OCI-LY7 (cell line): Measurements from ENCODE around the gene MIA3. TPM values are rescaled to one million over a fixed set of nuclear protein-coding genes. Genes with fewer than 3 reads are reported as not detected.

Experiments
- BruUV-seq: library from RNA; stranded (reverse); fragments of 400-500 nt; replicated peaks from 2 replicates; lab custom pipeline; 2021; lab: Mats Ljungman, UMichigan
- CTCF ChIA-PET: fragments of 300-600 bp; sonication (Branson Sonifier 250); formaldehyde crosslinking; loops from one replicate; lab custom pipeline; 2022; ENCODE audit warnings: antibody characterized with exemption; ENCODE audit not compliant: unreplicated experiment; lab: Charles Lee
- POLR2A ChIA-PET: fragments of 300-600 bp; sonication (Branson Sonifier 250); formaldehyde crosslinking; loops from one replicate; lab custom pipeline; 2022; ENCODE audit warnings: antibody characterized with exemption; lab: Charles Lee
- DNase-seq: peaks from one replicate; pipeline ENCODE4 v3.0.0-alpha.2; 2015; ENCODE audit warnings: low spot score
- H2AFZ ChIP-seq: fragments of 200-600 bp; sonication (generic), shearing (Covaris generic); 2 replicates; pipeline ENCODE4 v1.6.1; 2014; ENCODE audit warnings: mild to moderate bottlenecking, antibody characterized with exemption, low read length, moderate library complexity
- H3K27ac ChIP-seq: fragments of 200-600 bp; sonication (generic); 2 replicates; pipeline ENCODE4 v1.5.1; 2014; ENCODE audit warnings: mixed run types, low read depth, mild to moderate bottlenecking, moderate library complexity, low read length, inconsistent platforms; ENCODE audit not compliant: poor library complexity, severe bottlenecking
- H3K36me3 ChIP-seq: fragments of 200-600 bp; sonication (generic); 2 replicates; pipeline ENCODE4 v1.6.1; 2014; ENCODE audit warnings: mild to moderate bottlenecking, antibody characterized with exemption, low read length, moderate library complexity, mixed read lengths; ENCODE audit not compliant: insufficient read depth
- H3K4me1 ChIP-seq: fragments of 200-600 bp; sonication (generic); 2 replicates; pipeline ENCODE4 v1.5.1; 2014; ENCODE audit warnings: mild to moderate bottlenecking, low read length; ENCODE audit not compliant: insufficient read depth, poor library complexity, severe bottlenecking
- H3K4me2 ChIP-seq: fragments of 200-600 bp; sonication (generic); 2 replicates; pipeline ENCODE4 v1.6.1; 2014; ENCODE audit warnings: mild to moderate bottlenecking, low read length
- H3K4me3 ChIP-seq: fragments of 200-600 bp; sonication (generic); 2 replicates; pipeline ENCODE4 v1.5.1; 2014; ENCODE audit warnings: mild to moderate bottlenecking, low read depth, low read length; ENCODE audit not compliant: poor library complexity, severe bottlenecking
- H3K79me2 ChIP-seq: fragments of 200-600 bp; sonication (generic); 2 replicates; pipeline ENCODE4 v1.6.1; 2016; ENCODE audit warnings: low read depth, mild to moderate bottlenecking, low read length, moderate library complexity, mixed read lengths; ENCODE audit not compliant: insufficient read depth
- H3K9me2 ChIP-seq: fragments of 200-600 bp; sonication (generic); 2 replicates; pipeline ENCODE4 v1.6.1; 2016; ENCODE audit warnings: mild to moderate bottlenecking, low read length, mixed read lengths; ENCODE audit not compliant: insufficient read depth
- H3K9me3 ChIP-seq: fragments of 200-600 bp; sonication (generic); 2 replicates; pipeline ENCODE4 v1.6.1; 2014; ENCODE audit warnings: mild to moderate bottlenecking, mixed run types, low read length, mixed read lengths
- H4K20me1 ChIP-seq: fragments of 200-600 bp; sonication (generic); 2 replicates; pipeline ENCODE4 v1.6.1; 2014; ENCODE audit warnings: mild to moderate bottlenecking, antibody characterized with exemption, low read length, moderate library complexity, mixed read lengths; ENCODE audit not compliant: insufficient read depth
- CTCF ChIP-seq: fragments of 200-600 bp; sonication (generic); conservative IDR thresholded peaks from 2 replicates; pipeline ENCODE4 v1.5.1; 2014; ENCODE audit warnings: mild to moderate bottlenecking, antibody characterized with exemption, low read length, moderate library complexity, mixed read lengths
- EZH2phosphoT487 ChIP-seq: fragments of 200-600 bp; sonication (generic); IDR thresholded peaks from 2 replicates; pipeline ENCODE4 v1.6.1; 2018; ENCODE audit warnings: low read depth, borderline replicate concordance, mild to moderate bottlenecking, mixed run types, antibody characterized with exemption, low read length, moderate library complexity, mixed read lengths
- intact Hi-C: fragments of 100-400 bp; cut with micrococcal nuclease; formaldehyde crosslinking; loops from one replicate; pipeline ENCODE4 v1.10.0; 2022; ENCODE audit not compliant: unreplicated experiment
- total RNA-seq, 2 experiments: library from RNA; depleted of rRNA in 1 of 2; stranded (reverse); fragments of >200 nt in 1 of 2; shearing (Covaris generic) in 1 of 2; gene quantifications; 2 replicates each; pipeline ENCODE4 v1.2.3, GENCODE V29; 2014 to 2022

The MIA3 gene
- total RNA-seq, 2 experiments from 2014 or later = 23.5 to 57.1 TPM

DNA sequence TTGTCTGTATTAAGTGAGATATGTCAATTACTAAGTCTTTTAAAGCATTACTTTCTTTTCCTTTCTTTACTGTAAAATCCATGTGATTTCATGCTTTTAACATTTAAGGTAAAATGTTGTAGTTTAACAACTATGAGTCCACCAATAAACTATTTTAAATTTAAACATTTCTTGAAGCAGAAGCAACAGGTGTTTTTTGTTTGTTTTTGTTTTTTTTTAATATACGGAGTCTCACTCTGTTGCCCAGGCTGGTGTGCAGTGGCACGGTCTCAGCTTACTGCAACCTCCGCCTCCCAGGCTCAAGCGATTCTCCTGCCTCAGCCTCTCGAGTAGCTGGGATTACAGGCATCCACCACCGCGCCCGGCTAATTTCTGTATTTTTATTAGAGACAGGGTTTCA is 78.8 kb downstream of the MIA3 start:
- H4K20me1 ChIP-seq = no peaks in the 10 kb centered on the region
- peaks cover 38% of the 10 kb centered on the region for H3K36me3 ChIP-seq
- H3K9me3 ChIP-seq = no peaks in the 10 kb centered on the region
- no peaks in the 10 kb centered on the region for H3K9me2 ChIP-seq
- H3K79me2 ChIP-seq = no peaks in the 10 kb centered on the region; the same call in 1 of the 2 replicates
- no peak overlapping the region for H3K4me3 ChIP-seq
- BruUV-seq = no TSS peak
- no peak for DNase-seq
- intact Hi-C loops = no loop called here
- no peak overlapping the region for H2AFZ ChIP-seq
- no peak overlapping the region for H3K27ac ChIP-seq
- no peak overlapping the region for H3K4me2 ChIP-seq
- CTCF ChIA-PET = no interaction called here
- no peak for TF ChIP-seq CTCF
- TF ChIP-seq EZH2phosphoT487 = no peak
- POLR2A ChIA-PET = interaction anchor here (0.6 to 1.2 kb wide), 4 partner anchors 13 to 913 kb away, joined by 3 to 4 read pairs (median 3); no protein-coding TSS in a partner anchor
- H3K4me1 ChIP-seq = no peaks in the 10 kb centered on the region

- H2AFZ ChIP-seq = no peak overlapping the region
- H3K79me2 ChIP-seq = no peaks in the 10 kb centered on the region; the same call in 1 of the 2 replicates
- H3K4me1 ChIP-seq = no peaks in the 10 kb centered on the region
- no peaks in the 10 kb centered on the region for H3K9me2 ChIP-seq
- CTCF ChIA-PET = no interaction called here
- H3K9me3 ChIP-seq = no peaks in the 10 kb centered on the region
- no peak overlapping the region for H3K4me3 ChIP-seq
- DNase-seq = no peak
- peaks cover 41% of the 10 kb centered on the region for H3K36me3 ChIP-seq
- intact Hi-C loops = no loop called here
- H3K27ac ChIP-seq = no peak overlapping the region
- POLR2A ChIA-PET = interaction anchor here (0.7 to 1.2 kb wide), 4 partner anchors 13 to 914 kb away, joined by 3 to 4 read pairs (median 4); partner anchors contain the start of genes AIDA and BROX
- no peaks in the 10 kb centered on the region for H4K20me1 ChIP-seq
- no TSS peak for BruUV-seq
- H3K4me2 ChIP-seq = no peak overlapping the region
- TF ChIP-seq EZH2phosphoT487 (no peak), CTCF (no peak)
Measured at GRCh38 chr1:222697203-222697602, 79.3 kb downstream of the MIA3 start.

DNA sequence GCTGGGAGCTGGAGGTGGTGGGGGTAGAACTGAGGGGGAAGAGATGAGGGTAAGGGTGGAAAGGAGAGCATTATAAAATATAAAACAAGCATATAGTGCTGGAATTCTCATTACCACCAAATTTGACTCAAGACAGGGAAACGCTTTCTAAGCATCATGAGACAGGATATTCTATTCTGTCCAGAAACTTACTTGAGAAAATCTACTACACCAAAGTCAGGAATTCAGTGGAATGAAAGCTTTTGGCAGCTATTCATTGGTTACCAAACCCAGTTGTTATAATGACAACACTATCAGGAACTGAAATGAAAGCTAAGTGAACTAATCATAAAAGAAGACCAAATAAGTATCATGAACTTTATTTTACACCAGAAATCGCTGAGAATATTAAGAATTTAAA is 79.9 kb downstream of the MIA3 start:
- H2AFZ ChIP-seq = no peak overlapping the region
- peaks cover 42% of the 10 kb centered on the region for H3K36me3 ChIP-seq
- H3K9me2 ChIP-seq = no peaks in the 10 kb centered on the region
- H3K27ac ChIP-seq = no peak overlapping the region
- no peaks in the 10 kb centered on the region for H4K20me1 ChIP-seq
- POLR2A ChIA-PET = interaction anchor here (0.7 to 1.2 kb wide), 5 partner anchors 12 to 140 kb away, joined by 3 to 4 read pairs (median 4); partner anchors contain the start of genes AIDA and BROX
- H3K4me2 ChIP-seq = no peak overlapping the region
- TF ChIP-seq EZH2phosphoT487 = no peak
- no peak for TF ChIP-seq CTCF
- H3K4me1 ChIP-seq = no peaks in the 10 kb centered on the region
- H3K9me3 ChIP-seq = no peaks in the 10 kb centered on the region
- no peaks in the 10 kb centered on the region; the same call in 1 of the 2 replicates for H3K79me2 ChIP-seq
- CTCF ChIA-PET = no interaction called here
- intact Hi-C loops = no loop called here
- no peak overlapping the region for H3K4me3 ChIP-seq
- no TSS peak for BruUV-seq
- DNase-seq = no peak
